Coronary artery (tissue), 2 donors: ENCODE data around the gene LONP2.
"Not testable (repeated sequence)": the region's sequence is repeated elsewhere in the genome, so short reads cannot be mapped to it uniquely, and the experiment has no call there.

ENCODE experiments used
- DNase-seq: peaks from one replicate; pipeline ENCODE4 v3.0.0-alpha.2; 2017; ENCODE audit warnings: low spot score
- H3K27ac ChIP-seq, 2 donors: fragments of 200-600 bp; sonication (generic); one replicate each; pipeline ENCODE4 v1.5.1; 2016 to 2019
- H3K4me3 ChIP-seq: fragments of 200-600 bp; sonication (generic); 2 replicates; pipeline ENCODE4 v1.5.1; 2016; ENCODE audit warnings: mild to moderate bottlenecking, moderate library complexity
- TF ChIP-seq, protein P1 (sequence below): fragments of 200-600 bp; sonication (generic); IDR thresholded peaks from one replicate; pipeline ENCODE4 v1.5.1; 2019; ENCODE audit warnings: antibody characterized with exemption

The LONP2 gene

DNA sequence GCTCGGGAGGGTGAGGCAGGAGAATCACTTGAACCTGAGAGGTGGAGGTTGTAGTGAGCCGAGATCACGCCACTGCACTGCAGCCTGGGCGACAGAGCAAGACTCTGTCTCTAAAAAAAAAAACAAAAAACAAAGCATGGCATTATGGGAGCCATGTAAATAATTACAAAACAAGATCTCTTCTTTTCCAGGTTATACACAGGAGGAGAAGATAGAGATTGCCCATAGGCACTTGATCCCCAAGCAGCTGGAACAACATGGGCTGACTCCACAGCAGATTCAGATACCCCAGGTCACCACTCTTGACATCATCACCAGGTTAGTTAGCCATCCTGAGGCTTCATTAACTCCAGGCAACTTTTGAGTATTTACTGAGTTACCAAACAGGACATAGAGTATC lies 55.4 kb downstream of the LONP2 start:
- Histone ChIP-seq H3K27ac (no peak overlapping the region), H3K4me3 (no peak overlapping the region)
- TF ChIP-seq, protein P1, sequence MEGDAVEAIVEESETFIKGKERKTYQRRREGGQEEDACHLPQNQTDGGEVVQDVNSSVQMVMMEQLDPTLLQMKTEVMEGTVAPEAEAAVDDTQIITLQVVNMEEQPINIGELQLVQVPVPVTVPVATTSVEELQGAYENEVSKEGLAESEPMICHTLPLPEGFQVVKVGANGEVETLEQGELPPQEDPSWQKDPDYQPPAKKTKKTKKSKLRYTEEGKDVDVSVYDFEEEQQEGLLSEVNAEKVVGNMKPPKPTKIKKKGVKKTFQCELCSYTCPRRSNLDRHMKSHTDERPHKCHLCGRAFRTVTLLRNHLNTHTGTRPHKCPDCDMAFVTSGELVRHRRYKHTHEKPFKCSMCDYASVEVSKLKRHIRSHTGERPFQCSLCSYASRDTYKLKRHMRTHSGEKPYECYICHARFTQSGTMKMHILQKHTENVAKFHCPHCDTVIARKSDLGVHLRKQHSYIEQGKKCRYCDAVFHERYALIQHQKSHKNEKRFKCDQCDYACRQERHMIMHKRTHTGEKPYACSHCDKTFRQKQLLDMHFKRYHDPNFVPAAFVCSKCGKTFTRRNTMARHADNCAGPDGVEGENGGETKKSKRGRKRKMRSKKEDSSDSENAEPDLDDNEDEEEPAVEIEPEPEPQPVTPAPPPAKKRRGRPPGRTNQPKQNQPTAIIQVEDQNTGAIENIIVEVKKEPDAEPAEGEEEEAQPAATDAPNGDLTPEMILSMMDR, result no peak
- no peak for DNase-seq

GRCh38 chr16:48300391-48300856 lies 56.3 kb downstream of the LONP2 start:
- no peak for DNase-seq
- peak overlapping the region in 1 of 2 donors; percentile 20 for H3K27ac ChIP-seq
- no peak overlapping the region for H3K4me3 ChIP-seq
- TF ChIP-seq, protein P1, result no peak

- TF ChIP-seq, protein P1, result no peak
These were observed 64.4 kb downstream of the LONP2 start for GRCh38 chr16:48308535-48308934.

DNA sequence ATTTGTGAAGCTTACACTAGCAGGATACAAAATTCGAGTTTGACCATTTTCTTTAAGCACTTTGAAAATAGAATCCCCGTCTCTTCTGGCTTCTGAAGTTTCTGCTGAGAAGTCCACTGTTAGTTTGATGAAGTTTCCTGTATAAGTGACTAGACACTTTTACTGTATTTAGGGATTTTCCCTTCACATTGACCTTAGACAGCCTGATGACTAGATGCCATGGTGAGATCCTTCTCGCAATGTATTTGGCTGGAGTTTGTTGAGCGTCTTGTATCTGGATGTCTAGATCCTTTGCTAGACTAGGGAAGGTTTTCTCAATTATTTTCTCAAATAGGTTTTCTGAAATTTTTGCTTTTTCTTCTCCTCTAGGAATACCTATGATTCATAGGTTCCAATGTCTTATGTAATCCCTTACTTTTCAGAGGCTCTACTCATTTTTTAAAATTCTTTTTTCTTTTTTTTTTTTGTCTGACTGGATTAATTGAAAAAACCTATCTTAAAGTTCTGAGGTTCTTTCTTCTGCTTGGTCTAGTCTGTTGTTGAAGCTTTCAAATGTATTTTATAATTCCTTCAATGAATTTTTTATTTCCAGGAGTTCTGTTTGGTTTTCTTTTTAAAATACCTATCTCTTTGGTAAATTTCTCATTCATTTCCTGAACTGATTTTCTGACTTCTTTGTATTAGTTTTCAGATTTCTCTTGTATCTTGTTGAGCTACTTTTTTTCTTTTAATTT lies 67.0 kb downstream of the LONP2 start:
- no peak overlapping the region for H3K27ac ChIP-seq
- H3K4me3 ChIP-seq, result no peak overlapping the region
- TF ChIP-seq, protein P1, result no peak
- no peak for DNase-seq

More at GRCh38 chr16:48308535-48308934, 64.4 kb downstream of the LONP2 start:
- DNase-seq, result no peak
- Histone ChIP-seq H3K27ac (no peak overlapping the region), H3K4me3 (no peak overlapping the region)

- not testable (repeated sequence) for H3K4me3 ChIP-seq, H3K27ac ChIP-seq, DNase-seq
These were observed 69.8 kb downstream of the LONP2 start for GRCh38 chr16:48313905-48314304.

DNA sequence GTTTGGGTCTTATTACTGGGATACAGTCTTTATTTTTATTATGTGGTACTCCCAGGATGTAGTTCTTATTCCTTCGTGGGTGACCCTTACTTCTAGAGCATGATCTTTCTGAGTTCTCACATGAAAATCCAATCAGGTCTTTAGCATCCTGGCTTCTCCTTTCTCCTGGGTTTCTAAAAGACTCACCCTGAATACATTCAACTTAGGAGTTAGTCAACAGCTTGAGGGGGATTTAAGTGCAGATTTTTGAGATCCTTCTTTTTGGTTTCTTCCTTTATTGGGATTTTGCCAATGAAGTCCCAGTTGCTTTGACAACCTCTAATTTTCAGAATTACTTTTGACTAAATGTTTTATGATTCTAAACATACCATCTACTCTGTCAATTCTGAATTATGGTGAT lies 72.9 kb downstream of the LONP2 start:
- Histone ChIP-seq H3K4me3 (no peak overlapping the region), H3K27ac (no peak overlapping the region)
- no peak for DNase-seq
- TF ChIP-seq, protein P1, result no peak

DNA sequence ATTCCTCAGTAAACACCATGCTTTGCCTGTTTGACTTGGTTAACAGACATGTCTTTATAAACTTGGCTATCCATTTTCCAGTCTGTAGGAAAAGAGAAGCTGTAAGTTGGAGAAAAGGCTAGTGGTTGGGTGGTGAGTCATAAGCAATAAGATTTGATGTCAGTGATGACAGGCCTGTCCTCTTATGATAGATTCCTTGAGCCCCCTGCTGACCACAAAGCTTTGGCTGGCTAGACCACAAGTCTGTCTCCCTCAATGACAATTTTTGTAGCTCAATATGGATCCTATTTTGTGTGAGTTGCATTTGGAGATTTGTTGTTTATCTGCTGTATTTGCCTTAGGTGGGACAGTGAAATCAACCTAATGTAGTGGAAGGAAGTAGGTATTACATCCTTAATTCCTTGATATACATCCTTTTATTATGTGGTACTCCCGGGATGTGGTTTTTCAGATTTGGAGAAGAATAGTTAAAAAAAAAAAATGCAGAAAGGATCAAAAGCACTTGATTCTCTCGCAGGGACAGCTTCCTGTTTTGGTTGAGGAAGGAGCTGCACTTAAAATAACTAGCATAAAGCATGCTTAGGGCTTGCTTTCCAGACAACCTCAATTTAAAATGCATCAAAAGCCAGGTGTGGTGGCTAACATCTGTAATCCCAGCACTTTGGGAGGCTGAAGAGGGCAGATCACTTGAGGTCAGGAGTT lies 73.7 kb downstream of the LONP2 start:
- Histone ChIP-seq H3K4me3 (no peak overlapping the region), H3K27ac (peak overlapping the region in 1 of 2 donors; percentile 31)
- DNase-seq, result no peak
- TF ChIP-seq, protein P1, result no peak
